ENCODE measurements around the gene MICALL2.

The MICALL2 gene
- total RNA-seq: 1.3 to 7.1 (median 2.3) reads per million in 3 experiments

DNA sequence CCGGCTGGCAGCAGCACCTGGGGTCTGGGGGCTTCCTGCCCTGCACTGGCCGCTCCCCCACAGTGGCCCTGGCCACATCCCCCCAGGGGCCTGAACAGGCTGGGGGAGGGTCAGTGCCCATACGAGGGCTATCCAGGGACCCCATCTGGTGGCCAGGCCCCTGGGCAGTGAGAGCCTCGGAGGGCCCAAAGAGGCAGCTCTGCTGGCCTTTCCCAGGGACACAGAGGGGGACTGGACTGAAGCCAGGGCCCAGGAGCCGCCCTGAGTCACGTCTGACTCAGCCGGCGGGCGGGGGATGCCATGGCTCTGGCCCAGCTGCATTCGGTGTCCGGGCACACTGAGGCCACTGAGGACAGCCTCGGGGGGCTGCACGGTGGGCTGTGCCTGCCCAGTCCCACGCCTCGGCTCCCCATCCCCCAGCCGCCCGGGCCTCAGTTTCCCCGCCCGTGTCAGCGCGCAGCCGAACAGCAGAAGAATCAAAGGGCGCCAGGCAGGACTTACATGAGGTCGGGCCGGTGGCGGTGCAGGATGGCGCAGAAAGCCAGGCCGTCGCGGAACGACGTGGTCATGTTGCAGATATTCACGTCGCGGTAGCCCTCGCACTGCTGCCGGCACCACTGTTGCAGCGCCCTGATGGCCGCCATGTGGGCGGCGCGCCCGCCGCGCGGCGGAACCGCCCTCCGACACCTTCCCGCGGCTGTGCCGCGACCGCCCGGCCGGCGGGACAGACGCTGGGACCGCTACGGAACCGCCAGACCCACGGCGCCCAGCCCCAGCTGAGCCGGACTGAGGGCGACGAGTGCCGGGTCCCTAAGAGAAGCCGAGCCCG, at the start of gene MICALL2:
MICALL2 (minus strand) TSS at position 788 of the 829 bp plus-strand sequence; CDS start at position 644, 144 bp downstream.
- DNase-seq: no peak

DNA sequence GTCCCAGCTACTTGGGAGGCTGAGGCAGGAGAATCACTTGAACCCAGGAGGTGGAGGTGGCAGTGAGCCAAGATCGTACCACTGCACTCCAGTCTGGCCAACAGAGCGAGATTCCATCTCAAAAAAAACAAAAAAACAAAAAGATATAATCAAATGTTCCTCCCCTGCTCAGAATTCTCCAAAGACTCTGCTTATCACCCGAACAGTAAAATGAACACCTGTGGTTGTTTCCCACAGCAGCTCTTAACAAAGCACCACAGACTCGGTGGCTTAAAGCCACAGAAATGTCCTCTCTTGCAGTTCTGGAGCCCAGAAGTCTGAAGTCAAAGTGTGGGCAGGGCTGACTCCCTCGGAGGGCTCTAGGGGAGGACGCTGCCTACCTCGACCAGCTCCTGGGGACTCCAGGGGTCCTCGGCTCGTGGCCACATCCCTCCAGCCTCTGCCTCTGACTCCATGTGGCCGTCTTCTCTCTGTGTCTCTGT, 49.0 kb upstream of the MICALL2 start:
- no peak for DNase-seq

GRCh38 chr7:1505731-1506550, 46.7 kb upstream of the MICALL2 start:
- DNase-seq: no peak

GRCh38 chr7:1503816-1504775, 44.8 kb upstream of the MICALL2 start, which contains the start of gene INTS1:
Gene INTS1 (minus strand): TSS chr7:1504389. CDS start chr7:1503960, 429 bp downstream.
- DNase-seq: peak; percentile 87

DNA sequence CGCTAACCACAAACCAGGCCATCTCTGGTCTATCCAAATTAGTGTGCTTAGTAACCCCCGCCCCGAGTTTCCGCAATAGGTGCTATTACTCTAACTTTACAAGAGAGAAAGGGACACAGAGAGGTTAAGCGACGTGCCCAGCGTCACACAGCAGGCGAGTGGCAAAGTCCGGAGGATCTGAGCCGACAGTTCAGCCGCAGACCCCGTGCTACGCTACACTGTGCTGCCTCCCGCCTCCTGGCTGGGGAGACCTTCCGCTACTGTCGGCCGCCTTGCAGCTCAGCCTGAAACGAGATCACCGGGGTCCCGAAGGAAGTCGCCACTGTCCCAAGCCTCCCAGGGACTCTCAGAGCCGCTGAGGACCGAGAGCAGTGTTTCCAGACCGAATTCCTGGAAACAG, 44.1 kb upstream of the MICALL2 start:
- no peak for DNase-seq

DNA sequence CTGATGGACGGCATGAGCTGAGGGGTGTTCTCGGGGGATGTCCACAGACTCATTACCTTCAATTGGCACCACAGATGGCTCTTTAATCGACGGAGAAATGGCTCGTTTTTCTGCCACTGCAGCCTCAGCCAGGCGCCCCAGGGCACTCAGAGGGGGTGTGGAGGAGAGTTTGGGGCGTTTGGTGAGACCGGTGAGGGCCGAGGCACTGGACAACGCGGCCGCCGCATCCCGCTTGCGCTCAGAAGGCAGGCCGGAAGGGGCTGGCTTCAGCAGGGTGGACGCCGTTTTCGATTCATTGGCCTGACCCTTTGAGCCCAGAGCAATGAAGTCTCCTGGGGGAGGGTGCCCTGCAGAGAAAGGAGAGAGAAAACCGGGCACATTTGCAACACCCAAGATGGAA, 43.6 kb upstream of the MICALL2 start:
- no peak for DNase-seq

DNA sequence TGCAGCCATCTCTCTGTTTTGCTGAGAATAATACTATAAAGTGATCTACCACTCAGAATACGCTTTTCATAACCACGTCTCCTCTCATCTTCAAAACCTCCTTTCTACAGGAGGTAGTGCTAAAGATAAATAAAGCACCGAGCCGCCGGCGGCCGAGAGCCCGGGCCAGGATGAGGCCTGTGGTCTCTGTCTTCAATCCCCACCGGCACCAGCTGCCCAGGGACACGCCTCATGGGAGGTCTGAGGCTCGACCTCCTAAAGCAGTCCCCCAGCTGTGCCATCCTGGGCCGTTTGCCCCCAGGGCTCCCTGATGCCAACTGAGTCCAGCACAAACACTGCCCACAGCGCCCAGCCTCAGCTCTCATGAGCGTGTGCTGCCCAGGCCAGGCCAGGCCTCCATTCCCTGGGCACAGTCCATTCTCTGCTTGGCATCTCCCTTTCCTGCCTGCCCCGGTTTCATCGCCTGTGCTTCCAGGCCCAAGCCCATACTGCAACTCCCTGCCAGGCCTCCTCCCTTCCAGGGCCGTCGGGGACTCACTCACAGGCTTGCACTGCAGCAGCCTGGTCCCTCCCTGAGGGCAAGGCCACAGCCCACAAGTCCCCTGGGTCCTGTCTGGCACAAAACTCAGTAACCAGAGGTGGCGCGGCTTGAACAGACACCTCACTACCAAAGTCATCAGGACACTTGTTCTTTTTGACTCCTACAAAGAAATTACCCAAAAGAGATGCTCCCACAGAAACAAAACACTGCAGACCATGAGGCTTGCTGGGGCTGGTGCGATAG, 42.4 kb upstream of the MICALL2 start:
- no peak for DNase-seq

GRCh38 chr7:1500064-1500807, 41.0 kb upstream of the MICALL2 start:
- DNase-seq: no peak

DNA sequence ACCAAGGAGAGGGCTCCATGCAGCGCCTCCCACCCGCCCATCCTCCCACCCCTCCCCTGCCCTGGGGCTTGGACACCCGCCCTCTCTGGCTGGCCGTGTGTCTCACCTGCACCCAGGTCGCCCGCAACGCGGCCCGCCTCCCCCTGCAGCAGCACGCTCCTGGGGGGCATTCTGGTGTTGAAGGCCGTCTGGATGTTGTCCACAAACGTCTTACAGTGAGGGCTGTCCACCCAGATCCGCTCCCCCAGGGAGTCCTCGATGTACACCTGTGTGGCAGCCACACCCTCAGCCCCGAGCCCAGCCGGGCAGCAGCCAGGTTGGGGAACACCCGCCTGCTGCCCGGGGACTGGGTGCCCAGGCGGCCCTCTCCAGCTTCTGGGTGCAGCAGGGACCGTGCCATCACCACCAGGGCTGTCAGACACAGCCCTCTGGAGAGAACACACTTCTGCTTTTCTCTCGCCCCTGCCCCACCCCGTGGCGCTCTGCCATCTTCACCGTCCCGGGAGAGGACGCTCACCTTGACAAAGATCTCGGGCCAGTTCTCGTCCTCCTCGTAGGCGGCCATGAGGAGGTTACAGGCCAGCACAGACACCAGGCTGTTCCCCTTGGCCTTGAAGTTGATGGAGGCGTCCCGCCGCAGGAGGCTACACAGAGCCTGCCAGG, 40.2 kb upstream of the MICALL2 start:
- DNase-seq: no peak

DNA sequence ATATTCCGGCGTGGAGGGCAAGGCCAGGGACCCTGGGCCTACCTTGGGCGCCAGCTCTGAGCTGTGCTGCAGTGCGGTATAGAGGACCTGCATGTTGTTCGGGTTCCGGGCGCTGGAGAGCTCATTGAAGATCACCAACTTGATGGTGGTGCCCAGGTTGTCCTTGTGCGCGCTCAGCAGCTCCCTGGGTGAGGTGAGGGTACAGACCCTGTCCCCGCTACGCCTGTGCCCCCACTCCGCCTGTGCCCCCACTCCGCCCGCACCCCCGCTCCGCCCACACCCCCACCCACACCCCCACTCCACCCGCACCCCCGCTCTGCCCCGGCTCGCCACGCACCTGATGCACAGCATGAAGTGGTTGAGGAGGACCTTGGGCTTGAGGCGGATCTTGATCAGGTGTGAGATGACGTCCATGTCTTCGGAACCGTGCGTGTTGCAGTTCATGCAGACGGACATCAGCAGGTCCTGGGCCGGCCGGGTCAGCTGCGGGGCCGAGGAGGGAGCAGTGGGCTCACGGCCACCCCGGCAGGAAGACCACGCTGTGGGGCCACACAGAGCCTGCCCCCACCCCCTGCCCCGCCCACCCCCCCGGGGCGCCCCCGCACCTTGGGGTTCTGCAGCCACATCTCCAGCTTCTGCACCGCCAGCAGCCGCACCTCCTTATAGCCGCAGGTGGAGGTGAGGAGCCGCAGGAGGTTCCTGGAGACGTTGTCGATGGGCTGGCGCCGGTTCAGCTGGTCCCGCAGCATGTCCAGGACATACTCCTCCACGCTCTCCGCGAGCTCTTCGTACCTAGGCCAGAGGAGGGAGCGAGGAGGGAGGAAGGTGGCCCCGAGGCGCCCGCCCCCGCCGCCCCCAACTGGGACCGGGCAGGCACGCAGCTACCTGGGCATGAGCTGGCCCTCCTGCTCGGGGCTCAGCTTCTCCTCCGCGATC, 39.4 kb upstream of the MICALL2 start:
- no peak for DNase-seq

DNA sequence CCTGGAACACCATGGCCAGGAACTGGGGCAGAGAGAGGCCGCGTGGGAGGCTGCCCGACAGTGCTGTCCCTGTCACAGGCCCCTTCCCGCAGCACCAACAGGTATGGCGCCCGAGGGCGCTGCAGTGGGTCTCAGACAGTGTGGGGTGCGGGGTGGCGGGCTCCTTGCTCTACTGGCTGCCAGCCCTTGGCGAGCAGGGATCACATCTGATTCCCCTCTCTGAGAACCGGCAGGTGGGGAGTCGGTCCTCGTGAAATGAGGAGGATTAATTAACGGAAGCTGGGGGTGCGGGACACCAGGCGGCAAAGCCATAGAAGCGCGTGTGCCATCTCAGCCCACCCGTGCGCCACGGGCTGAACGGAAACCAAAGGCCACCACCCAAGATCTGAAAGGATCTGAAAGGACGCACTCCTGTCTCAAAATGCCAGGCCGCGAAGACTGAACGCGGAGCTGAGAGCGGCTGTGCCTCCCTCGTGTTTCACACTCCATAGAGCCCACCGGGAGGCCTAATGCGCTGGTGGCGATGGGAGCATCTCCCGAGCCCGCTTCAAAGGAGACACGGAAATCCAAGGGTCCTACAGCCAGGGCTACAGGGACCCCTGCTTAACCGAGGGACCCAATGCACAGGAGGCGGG, 38.1 kb upstream of the MICALL2 start:
- DNase-seq: no peak

GRCh38 chr7:1496531-1497292, 37.4 kb upstream of the MICALL2 start:
- no peak for DNase-seq

GRCh38 chr7:1495564-1496242, 36.4 kb upstream of the MICALL2 start:
- no peak for DNase-seq

DNA sequence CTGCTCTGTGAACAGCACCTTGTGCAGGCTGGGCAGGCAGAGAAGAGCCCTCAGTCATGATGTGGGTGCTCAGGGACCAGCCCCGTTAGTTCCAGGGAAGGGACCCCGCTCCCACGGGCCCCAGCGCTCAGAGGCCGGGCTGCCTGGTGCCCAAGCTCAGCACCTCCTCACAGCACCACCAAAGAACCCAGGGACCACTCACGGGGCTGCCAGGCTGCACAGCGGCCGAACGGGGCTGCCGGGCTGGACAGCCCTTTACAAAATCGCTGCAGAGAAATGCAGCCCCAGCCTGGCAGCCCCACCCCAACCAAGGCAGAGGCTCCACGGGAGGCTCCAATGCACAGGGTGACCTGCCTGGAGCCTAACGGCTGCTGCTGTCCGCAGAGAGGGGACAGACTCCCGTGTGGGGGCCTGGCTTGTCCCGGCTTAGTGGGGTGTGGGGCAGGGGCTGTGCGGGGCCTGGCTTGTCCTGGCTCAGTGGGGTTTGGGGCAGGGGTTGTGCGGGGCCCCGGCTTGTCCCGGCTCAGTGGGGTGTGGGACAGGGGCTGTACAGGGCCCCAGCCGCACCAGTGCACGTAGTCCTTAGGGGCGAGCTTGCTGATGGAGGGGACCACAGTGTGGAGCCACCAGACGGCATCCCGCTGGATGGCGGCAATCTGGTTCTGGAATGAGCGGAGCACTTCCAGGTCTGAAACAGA, 35.7 kb upstream of the MICALL2 start:
- DNase-seq: no peak

DNA sequence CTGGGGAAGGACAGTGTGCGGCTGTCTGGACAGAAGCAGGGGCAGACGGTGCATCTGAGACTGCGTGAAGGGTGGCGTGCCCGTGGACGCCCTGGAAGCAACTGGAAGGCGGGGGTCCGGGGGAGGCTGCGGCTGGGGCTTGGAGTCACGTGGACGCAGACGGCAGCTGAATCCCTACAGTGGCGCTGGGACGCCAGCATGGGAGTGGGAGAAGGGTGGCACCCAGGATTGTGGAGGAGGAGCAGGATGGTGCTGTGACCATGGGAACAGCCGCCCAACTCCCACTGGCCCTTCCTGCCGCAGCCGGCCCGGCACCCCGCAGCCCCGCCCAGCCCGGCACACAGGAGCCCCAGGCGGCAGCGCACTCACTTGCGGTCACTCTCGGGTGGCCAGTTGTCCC, 35.2 kb upstream of the MICALL2 start:
- DNase-seq: no peak

DNA sequence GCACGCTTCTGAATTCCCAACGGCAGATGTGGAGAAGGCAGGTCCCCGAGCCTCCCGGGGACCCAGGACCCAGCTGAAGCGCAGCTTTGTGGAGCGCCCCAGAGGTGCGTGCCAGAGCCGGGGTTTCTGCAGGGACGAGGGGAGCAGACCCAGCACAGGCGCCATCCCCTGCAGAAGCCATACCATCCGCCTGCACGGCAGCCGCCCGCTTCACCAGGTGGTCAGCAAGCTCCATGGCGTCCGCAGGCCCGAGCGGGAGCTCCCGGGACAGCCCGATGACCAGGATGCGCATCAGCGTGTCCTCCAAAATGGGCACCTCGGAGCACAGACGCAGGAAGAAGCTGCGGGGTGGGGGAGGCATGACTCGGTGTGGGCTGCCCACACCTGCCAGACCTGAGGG, 34.3 kb upstream of the MICALL2 start:
- DNase-seq: no peak

DNA sequence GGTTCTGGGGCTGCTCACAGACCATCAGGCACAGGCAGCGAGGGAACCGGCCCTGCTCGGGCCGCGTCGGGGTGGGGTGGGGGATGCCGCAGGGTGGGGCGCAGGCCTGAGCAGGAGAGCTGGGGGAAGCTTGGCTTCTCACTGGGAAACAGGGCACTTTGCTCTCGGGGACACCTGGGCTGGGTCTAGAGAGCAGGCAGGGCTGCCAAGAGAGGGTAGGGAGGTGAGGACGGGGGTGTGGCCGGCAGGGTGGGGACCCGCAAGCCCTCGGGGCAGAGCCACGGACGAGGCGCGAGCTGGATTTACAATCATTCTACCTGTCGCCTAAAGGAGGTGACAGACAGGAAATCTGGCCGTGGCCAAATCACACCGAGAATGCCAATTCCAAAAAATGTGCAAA, 33.9 kb upstream of the MICALL2 start:
- no peak for DNase-seq

Measured in central memory CD4-positive, alpha-beta T cell (primary cell).